Activated naive CD8-positive, alpha-beta T cell treated with anti-CD3 and anti-CD28 coated beads, Interleukin-2, amount 10 ng/mL, durations not matched to agents 7 days and 5 days (primary cell): Measurements from ENCODE around the gene VWF. TPM values are rescaled to one million over a fixed set of nuclear protein-coding genes. Genes with fewer than 3 reads are reported as not detected.

ENCODE experiments used
- ATAC-seq: fragments of 150-1000 bp; cut with Tn5 transposase; one replicate; pipeline ENCODE4 v1.10.0; 2021; ENCODE audit warnings: low read depth, moderate library complexity
- POLR2A ChIA-PET: fragments of 350-600 bp; sonication (Branson Sonifier 250); formaldehyde crosslinking; loops from one replicate; lab custom pipeline; 2021; ENCODE audit warnings: antibody characterized with exemption; lab: Charles Lee
- DNase-seq: peaks from one replicate; pipeline ENCODE4 v3.0.0; 2021
- H3K27ac Mint-ChIP-seq: one replicate; pipeline ENCODE4 v1.8.0; 2022; ENCODE audit warnings: mild to moderate bottlenecking, mixed read lengths
- H3K27me3 Mint-ChIP-seq: one replicate; pipeline ENCODE4 v1.8.0; 2022; ENCODE audit warnings: mild to moderate bottlenecking, moderate library complexity, mixed read lengths
- H3K36me3 Mint-ChIP-seq: one replicate; pipeline ENCODE4 v1.8.0; 2021; ENCODE audit warnings: mild to moderate bottlenecking, mixed read lengths
- H3K4me1 Mint-ChIP-seq: one replicate; pipeline ENCODE4 v1.8.0; 2021; ENCODE audit warnings: mixed read lengths
- H3K4me3 Mint-ChIP-seq: one replicate; pipeline ENCODE4 v1.8.0; 2022; ENCODE audit warnings: mild to moderate bottlenecking, moderate library complexity, mixed read lengths
- H3K9me3 Mint-ChIP-seq: one replicate; pipeline ENCODE4 v1.8.0; 2021; ENCODE audit warnings: mixed read lengths
- total RNA-seq, 2 experiments: library from RNA; stranded (reverse); gene quantifications; one replicate each; pipeline ENCODE4 v1.2.3, GENCODE V29; 2021

The VWF gene
- total RNA-seq, 2 experiments from 2014 or later: 0.23 to 0.44 TPM

- Mint-ChIP-seq H3K9me3 (no peaks in the 10 kb centered on the region), H3K27me3 (peaks cover 6% of the 10 kb centered on the region), H3K4me1 (no peaks in the 10 kb centered on the region), H3K27ac (no peak overlapping the region), H3K36me3 (no peaks in the 10 kb centered on the region), H3K4me3 (no peak overlapping the region)
- peak; percentile 75 for DNase-seq
- POLR2A ChIA-PET: no interaction called here
- ATAC-seq: peak; percentile 83
Observed at GRCh38 chr12:6062757-6063735, 61.4 kb downstream of the VWF start.

DNA sequence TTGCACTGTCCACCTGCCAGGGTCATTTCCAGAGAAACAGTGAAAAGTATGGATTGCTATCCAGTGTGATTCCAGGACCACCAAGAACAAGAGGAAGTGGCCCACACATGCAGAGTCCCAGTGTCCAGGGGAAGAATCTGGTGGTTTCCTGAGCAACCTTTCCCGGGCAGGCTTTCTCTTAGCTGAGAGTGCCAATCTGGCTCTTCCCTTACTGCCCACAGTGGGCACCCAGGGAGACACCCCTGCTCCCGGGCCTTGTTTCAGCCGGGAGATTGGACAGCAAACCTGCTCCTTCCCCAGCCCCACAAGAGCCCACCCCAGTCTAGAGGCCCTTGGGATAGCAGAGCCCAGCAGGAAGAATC lies 62.1 kb downstream of the VWF start:
- no peaks in the 10 kb centered on the region for H3K4me1 Mint-ChIP-seq
- H3K36me3 Mint-ChIP-seq: no peaks in the 10 kb centered on the region
- no peak for ATAC-seq
- POLR2A ChIA-PET: no interaction called here
- H3K27ac Mint-ChIP-seq: no peak overlapping the region
- H3K27me3 Mint-ChIP-seq: peaks cover 5% of the 10 kb centered on the region
- no peaks in the 10 kb centered on the region for H3K9me3 Mint-ChIP-seq
- no peak for DNase-seq
- no peak overlapping the region for H3K4me3 Mint-ChIP-seq

GRCh38 chr12:6061660-6062059 lies 62.8 kb downstream of the VWF start:
- no peak overlapping the region for H3K27ac Mint-ChIP-seq
- POLR2A ChIA-PET: no interaction called here
- H3K27me3 Mint-ChIP-seq: peaks cover 5% of the 10 kb centered on the region
- H3K4me3 Mint-ChIP-seq: no peak overlapping the region
- no peaks in the 10 kb centered on the region for H3K36me3 Mint-ChIP-seq
- DNase-seq: no peak
- no peak for ATAC-seq
- no peaks in the 10 kb centered on the region for H3K4me1 Mint-ChIP-seq
- no peaks in the 10 kb centered on the region for H3K9me3 Mint-ChIP-seq

- H3K4me1 Mint-ChIP-seq: no peaks in the 10 kb centered on the region
- POLR2A ChIA-PET: no interaction called here
- DNase-seq (no peak), ATAC-seq (no peak)
- no peaks in the 10 kb centered on the region for H3K9me3 Mint-ChIP-seq
- no peak overlapping the region for H3K4me3 Mint-ChIP-seq
- no peaks in the 10 kb centered on the region for H3K36me3 Mint-ChIP-seq
- H3K27ac Mint-ChIP-seq: no peak overlapping the region
- peaks cover 6% of the 10 kb centered on the region for H3K27me3 Mint-ChIP-seq
Observed at GRCh38 chr12:6059860-6060565, 64.5 kb downstream of the VWF start.

DNA sequence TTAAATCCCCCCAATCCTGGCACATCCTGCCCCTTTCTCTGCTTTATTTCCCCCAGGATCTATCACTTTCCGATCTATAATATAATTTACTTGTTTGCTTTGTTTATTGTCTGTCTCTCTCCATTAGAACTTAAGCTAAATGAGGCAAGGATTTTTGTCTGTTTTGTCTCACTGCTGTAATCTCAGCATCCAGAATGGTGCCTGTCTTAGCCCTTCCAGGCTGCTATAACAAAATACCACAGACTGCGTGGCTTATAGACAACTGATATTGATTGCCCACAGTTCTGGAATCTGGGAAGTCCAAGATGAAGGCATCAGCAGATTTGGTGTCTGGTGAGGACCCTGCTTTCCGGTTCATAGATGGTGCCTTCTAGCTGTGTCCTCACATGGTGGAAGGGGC lies 65.2 kb downstream of the VWF start:
- Mint-ChIP-seq H3K36me3 (no peaks in the 10 kb centered on the region), H3K9me3 (no peaks in the 10 kb centered on the region), H3K4me3 (no peak overlapping the region), H3K4me1 (no peaks in the 10 kb centered on the region), H3K27ac (no peak overlapping the region), H3K27me3 (peaks cover 4% of the 10 kb centered on the region)
- no peak for ATAC-seq
- POLR2A ChIA-PET: interaction anchor here (1.0 kb wide), 1 partner anchor 287 kb away, joined by 3 read pairs; no protein-coding TSS in a partner anchor
- no peak for DNase-seq

GRCh38 chr12:6058481-6059161 lies 65.8 kb downstream of the VWF start:
- no peak for ATAC-seq
- Mint-ChIP-seq H3K4me1 (no peaks in the 10 kb centered on the region), H3K36me3 (no peaks in the 10 kb centered on the region), H3K27me3 (peaks cover 4% of the 10 kb centered on the region), H3K27ac (no peak overlapping the region), H3K4me3 (no peak overlapping the region), H3K9me3 (no peaks in the 10 kb centered on the region)
- POLR2A ChIA-PET: interaction anchor here (1.0 kb wide), 1 partner anchor 287 kb away, joined by 3 read pairs; no protein-coding TSS in a partner anchor
- DNase-seq: no peak

DNA sequence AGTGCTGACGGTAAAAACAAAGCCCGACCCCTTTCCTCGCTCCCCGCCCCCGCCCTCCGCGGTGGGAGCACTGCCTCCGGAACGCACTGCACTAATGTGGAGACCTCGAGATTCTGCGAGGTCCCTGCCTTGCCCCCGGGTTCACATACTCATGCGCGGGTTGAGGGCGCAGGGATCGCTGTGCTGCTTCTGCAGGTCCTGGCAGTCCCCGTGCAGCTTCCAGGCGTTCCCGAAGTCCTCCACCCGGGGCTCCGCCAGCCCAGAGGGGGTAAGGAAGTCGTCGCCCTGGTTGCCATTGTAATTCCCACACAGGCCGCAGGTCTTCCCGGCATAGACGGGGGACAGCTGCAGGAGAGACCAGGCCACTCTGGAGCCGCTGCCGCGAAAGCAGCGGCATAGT lies 66.8 kb downstream of the VWF start:
- ATAC-seq (no peak), DNase-seq (no peak)
- H3K27me3 Mint-ChIP-seq: peaks cover 4% of the 10 kb centered on the region
- POLR2A ChIA-PET: no interaction called here
- H3K36me3 Mint-ChIP-seq: no peaks in the 10 kb centered on the region
- no peaks in the 10 kb centered on the region for H3K4me1 Mint-ChIP-seq
- H3K9me3 Mint-ChIP-seq: no peaks in the 10 kb centered on the region
- H3K4me3 Mint-ChIP-seq: no peak overlapping the region
- H3K27ac Mint-ChIP-seq: no peak overlapping the region

GRCh38 chr12:6056406-6057240 lies 67.8 kb downstream of the VWF start:
- H3K27me3 Mint-ChIP-seq: peaks cover 4% of the 10 kb centered on the region
- no peak for DNase-seq
- H3K27ac Mint-ChIP-seq: no peak overlapping the region
- H3K36me3 Mint-ChIP-seq: no peaks in the 10 kb centered on the region
- no peaks in the 10 kb centered on the region for H3K9me3 Mint-ChIP-seq
- no peaks in the 10 kb centered on the region for H3K4me1 Mint-ChIP-seq
- peak; percentile 59 for ATAC-seq
- peak overlapping the region; percentile 39 for H3K4me3 Mint-ChIP-seq
- POLR2A ChIA-PET: no interaction called here

DNA sequence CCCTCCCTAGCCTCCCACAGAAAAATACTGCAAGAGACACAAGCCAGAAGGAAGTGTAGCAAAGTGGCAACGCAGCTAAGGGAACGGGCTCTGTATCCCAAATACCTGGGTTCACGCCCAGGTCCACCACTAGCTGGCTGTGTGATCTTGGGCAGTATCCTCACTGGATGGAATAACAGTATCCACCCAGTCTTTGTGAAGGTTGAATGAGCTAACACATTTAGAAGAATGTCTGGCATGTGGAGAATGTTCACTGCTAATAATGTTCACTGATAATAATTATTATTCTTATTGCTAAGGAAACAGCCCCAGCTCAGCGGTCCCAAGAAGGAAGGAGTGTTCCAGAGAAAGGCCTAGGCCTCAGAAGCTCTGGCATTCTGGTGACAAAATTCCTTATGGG lies 70.9 kb downstream of the VWF start:
- Mint-ChIP-seq H3K4me1 (no peaks in the 10 kb centered on the region), H3K36me3 (no peaks in the 10 kb centered on the region), H3K27me3 (peaks cover 7% of the 10 kb centered on the region), H3K4me3 (no peak overlapping the region), H3K9me3 (no peaks in the 10 kb centered on the region), H3K27ac (no peak overlapping the region)
- POLR2A ChIA-PET: no interaction called here
- DNase-seq: no peak
- ATAC-seq: no peak

- POLR2A ChIA-PET: no interaction called here
- Mint-ChIP-seq H3K4me1 (no peaks in the 10 kb centered on the region), H3K27me3 (peaks cover 7% of the 10 kb centered on the region), H3K9me3 (no peaks in the 10 kb centered on the region), H3K27ac (no peak overlapping the region), H3K36me3 (no peaks in the 10 kb centered on the region), H3K4me3 (no peak overlapping the region)
- ATAC-seq (no peak), DNase-seq (no peak)
Observed at GRCh38 chr12:6052940-6053329, 71.5 kb downstream of the VWF start.

- POLR2A ChIA-PET: no interaction called here
- H3K36me3 Mint-ChIP-seq: no peaks in the 10 kb centered on the region
- DNase-seq: no peak
- no peak for ATAC-seq
- H3K4me1 Mint-ChIP-seq: no peaks in the 10 kb centered on the region
- H3K4me3 Mint-ChIP-seq: no peak overlapping the region
- H3K27ac Mint-ChIP-seq: no peak overlapping the region
- H3K27me3 Mint-ChIP-seq: peaks cover 7% of the 10 kb centered on the region
- no peaks in the 10 kb centered on the region for H3K9me3 Mint-ChIP-seq
Observed at GRCh38 chr12:6052206-6052939, 72.1 kb downstream of the VWF start.

DNA sequence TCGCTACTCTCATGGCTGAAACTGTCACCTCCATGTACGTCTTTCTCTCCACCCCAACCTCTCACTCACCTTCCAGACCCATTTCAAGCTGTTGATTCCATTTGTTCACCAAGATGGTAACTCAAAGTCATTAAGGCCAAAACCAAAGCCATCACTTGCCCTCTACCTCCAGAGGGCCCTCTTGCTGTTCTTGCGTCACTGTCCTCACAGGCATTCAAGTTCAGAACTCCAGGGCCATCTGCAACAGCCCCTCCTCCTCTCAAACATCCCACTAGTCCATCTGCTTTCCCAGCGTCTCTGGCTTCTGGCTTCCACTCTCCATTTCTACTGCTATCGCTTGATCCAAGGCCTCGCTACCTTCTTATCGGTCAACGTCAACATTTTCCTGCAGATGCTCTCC lies 74.5 kb downstream of the VWF start:
- peaks cover 5% of the 10 kb centered on the region for H3K27me3 Mint-ChIP-seq
- POLR2A ChIA-PET: no interaction called here
- no peaks in the 10 kb centered on the region for H3K4me1 Mint-ChIP-seq
- no peaks in the 10 kb centered on the region for H3K36me3 Mint-ChIP-seq
- no peaks in the 10 kb centered on the region for H3K9me3 Mint-ChIP-seq
- ATAC-seq (no peak), DNase-seq (no peak)
- H3K4me3 Mint-ChIP-seq: no peak overlapping the region
- H3K27ac Mint-ChIP-seq: no peak overlapping the region
